ENCODE results near the gene TAF4.
"Not testable (repeated sequence)": the region's sequence is repeated elsewhere in the genome, so short reads cannot be mapped to it uniquely, and the experiment has no call there.

Gene TAF4

GRCh38 chr20:61960836-61961235 is 104.8 kb downstream of the TAF4 start:
- DNase-seq (ENCODE audit: low read depth): no peak

DNA sequence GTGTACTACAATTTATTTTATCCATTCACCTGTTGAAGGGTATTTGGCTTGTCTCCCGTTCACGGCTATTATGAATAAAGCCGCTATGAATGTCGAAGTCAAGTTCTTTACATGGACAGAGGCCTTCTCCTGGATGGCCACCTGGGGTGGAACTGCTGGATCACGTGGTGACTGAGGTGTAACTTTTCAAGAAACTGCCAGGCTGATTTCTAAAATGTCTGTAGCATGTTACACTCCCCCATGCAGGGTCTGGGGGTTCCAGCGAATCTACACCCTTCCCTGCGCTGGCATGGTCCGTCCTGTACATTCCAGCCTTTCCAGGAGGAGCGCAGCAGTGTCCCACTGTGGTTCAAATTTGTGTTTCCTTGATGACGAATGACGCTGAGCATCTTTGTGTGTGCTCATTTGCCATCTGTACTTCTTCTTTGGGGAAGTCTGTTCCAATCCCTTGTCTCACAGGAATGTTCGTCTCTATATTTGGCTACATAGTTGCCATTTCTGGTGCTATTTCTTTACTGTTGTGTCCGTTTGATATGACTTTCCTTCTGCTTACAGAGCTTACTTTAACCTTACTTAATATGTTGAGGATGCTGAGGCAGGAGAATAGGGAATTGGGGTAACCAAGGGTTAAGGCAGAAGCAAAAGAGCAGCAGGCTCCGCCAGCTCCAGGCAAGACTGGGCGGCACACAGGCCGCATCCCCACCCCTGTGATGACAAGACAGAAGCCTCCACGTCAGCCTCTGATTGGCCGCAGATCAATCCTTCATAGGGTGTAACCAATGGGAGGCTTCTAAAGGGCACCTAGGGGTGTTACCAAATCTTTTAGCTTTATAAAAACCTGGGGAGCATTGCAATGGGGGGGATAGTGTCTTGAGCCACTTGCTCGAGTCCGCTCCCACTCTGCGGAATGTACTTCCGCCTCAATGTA is 106.6 kb downstream of the TAF4 start:
- no peak for DNase-seq (ENCODE audit: low read depth)

DNA sequence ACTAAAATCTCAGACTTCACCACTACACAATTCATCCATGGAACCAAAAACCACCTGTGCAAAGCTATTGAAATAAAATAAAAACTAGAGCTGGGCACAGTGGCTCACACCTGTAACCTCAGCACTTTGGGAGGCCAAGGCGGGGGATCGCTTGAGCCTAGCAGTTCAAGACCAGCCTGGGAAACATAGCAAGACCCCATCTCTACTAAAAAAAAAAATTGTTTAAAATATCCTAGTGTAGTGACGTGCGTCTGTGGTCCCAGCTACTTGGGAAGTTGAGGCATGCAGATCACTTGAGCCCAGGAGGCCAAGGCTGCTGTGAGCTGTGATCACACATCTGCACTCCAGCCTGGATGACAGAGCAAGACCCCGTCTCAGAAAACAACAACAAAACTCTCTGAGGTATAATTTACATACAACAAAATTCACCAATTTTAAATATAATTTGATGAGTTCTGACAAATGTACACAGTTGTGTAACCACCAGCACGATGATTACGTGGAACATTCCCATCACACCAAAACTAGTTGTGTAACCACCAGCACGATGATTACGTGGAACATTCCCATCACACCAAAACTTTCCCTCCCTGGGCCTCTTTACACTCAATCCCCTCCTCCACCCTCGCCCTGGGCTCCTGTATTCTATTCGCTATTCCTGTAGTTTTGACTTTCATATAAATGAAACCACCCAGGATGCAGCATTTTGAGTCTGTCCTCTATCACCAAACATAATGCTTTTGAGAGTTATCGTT is 107.5 kb downstream of the TAF4 start:
- DNase-seq (ENCODE audit: low read depth): no peak

DNA sequence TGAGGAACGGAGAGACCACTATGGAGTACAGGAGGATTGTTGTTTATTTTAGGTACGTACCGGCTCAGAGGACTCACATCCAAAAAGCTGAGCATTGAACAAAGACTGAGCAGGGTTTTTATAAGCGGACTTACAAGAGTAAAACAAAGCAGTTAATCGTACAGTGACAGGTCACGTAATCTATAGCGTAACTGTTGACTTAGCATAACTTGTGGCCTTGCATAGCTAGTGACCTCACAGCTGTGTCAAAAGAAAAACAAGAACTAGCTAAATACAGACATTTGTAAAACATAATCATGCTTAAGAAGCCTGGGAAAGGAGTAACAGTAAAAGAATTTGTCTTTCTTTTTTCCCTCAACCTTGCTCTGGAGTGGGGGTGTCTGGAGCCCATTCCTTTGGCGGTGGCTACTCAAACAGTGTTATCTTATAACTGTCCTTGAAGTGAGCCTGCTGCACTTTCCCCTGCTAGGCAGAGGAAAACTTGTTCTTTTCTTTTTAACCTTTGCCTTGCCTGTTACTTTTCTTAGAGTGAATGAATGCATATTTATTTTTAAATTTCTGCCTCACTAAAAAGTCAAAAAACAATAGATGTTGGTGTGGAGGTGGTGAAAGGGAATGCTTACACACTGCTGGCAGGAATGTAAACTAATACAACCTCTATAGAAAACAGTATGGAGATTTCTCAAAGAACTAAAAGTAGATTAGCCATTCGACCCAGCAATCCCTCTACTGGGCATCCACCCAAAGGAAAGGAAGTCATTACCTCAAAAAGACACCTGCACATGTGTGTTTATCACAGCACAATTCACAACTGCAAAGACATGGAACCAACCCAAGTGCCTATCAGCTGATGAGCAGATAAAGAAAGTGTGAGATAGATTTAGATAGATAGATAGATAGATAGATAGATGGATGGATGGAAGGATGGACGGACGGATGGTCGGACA is 109.0 kb downstream of the TAF4 start:
- DNase-seq (ENCODE audit: low read depth): no peak

- DNase-seq (ENCODE audit: low read depth): no peak
Observed at GRCh38 chr20:61955668-61956395, 109.8 kb downstream of the TAF4 start.

GRCh38 chr20:61954276-61955021 is 111.2 kb downstream of the TAF4 start:
- no peak for DNase-seq (ENCODE audit: low read depth)

- DNase-seq (ENCODE audit: low read depth): no peak
Observed at GRCh38 chr20:61953037-61954021, 112.4 kb downstream of the TAF4 start.

GRCh38 chr20:61951695-61952533 is 113.8 kb downstream of the TAF4 start:
- no peak for DNase-seq (ENCODE audit: low read depth)

DNA sequence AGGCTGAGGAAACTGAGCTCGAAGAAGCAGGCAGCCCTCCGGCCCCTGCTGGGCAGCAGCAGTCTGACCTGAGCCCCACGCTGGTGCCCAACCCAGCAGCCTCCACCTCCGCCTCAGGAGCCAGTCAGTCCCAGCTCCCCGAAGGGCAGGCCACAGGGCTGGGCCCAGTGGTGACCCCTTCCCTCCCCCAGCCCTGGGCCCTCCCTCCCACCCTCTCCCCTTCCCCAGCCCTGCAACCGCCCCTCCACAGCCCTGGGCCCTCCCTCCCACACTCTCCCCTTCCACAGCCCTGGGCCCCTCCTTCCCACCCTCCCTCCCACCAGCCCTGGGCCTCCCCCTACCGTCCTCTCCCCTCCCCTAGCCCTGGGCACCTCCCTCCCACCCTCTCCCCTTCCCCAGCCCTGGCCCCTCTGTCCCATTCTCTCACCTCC is 115.0 kb downstream of the TAF4 start:
- DNase-seq (ENCODE audit: low read depth): no peak

DNA sequence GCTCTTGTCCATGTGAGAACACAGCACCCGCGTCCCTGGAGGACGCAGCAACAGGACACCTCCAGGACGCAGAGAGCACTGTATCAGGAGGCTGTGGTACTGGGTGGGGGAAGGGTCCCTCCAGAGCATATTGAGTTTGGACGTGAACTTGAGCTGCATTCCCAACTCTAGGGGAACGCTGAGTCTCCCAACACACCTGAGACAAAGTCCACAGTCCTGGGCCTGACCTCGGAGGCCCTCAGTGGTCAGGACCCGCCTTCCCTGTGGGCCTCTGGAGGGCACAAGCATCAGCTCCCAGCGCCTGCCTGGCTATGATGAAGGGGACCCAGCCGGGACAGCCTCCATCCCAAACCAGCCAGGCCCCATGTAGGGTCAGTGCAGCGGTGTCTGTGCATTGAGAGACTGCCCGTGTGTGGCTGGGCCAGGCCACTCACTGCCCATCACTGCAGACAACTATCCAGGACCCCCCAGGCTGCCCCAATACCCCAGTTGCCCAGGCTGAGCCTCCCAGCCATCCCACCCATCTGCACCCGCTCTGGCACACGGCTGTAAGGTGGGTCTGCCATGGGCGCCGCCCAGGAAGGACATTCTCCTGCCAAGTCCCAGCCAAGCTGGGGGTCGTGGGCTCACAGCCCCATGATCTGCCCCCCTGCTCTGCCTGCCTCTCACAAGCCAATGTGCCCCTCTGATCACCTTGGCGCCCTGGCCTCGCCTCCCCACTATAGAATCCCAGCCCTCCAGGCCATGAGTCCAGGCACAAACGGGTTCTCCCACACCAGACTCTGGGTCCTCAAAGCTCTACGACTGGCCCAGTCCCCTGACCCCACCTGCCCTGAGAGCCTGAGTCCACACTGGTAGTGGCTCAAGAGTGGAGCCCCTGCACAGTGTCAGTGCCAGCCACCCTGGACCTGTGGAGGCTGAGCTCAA is 115.7 kb downstream of the TAF4 start:
- DNase-seq (ENCODE audit: low read depth): no peak

DNA sequence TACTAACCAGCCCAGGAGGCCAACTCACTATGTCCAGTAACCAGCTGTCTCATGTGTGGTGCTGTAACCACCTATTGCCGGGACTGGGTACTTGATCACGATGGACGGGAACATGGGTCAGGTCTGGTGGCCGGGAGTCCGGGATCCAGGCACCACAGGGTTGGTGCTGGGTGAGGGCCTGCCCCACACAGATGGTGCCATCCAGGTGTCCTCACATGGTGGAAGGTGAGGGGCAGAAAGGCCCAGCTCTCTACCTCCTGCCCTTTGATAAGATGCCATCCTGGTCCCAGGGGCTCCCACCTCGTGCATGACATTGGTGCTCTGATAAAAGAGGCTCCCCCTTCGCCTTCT is 116.3 kb downstream of the TAF4 start:
- DNase-seq (ENCODE audit: low read depth): no peak

GRCh38 chr20:61948586-61949362 is 116.9 kb downstream of the TAF4 start:
- DNase-seq (ENCODE audit: low read depth): no peak

DNA sequence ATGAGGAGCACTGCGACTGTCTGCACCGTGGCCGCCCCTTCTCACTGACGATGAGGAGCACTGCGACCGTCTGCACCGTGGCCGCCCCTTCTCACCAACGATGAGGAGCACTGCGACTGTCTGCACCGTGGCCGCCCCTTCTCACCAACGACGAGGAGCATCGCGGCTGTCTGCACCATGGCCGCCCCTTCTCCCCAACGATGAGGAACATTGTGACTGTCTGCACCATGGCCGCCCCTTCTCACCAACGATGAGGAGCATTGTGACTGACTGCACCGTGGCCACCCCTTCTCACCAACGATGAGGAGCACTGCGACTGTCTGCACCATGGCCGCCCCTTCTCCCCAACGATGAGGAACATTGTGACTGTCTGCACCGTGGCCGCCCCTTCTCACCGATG is 117.6 kb downstream of the TAF4 start:
- not testable (repeated sequence) for DNase-seq (ENCODE audit: low read depth)

DNA sequence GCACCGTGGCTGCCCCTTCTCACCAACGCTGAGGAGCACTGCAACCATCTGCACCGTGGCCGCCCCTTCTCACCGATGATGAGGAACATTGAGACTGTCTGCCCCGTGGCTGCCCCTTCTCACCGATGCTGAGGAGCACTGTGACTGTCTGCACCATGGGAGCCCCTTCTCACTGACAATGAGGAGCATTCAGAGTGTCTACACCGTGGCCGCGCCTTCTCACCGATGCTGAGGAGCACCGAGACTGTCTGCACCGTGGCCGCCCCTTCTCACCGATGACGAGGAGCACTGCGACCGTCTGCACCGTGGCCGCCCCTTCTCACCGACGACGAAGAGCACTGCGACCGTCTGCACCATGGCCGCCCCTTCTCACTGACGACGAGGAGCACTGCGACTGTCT is 120.2 kb downstream of the TAF4 start:
- not testable (repeated sequence) for DNase-seq (ENCODE audit: low read depth)

GRCh38 chr20:61944967-61945366 is 120.7 kb downstream of the TAF4 start:
- not testable (repeated sequence) for DNase-seq (ENCODE audit: low read depth)

GRCh38 chr20:61942526-61942925 is 123.2 kb downstream of the TAF4 start:
- DNase-seq (ENCODE audit: low read depth): no peak
